GM12801 (cell line): ENCODE results near the gene POLR1H.

Experiments
- CTCF ChIP-seq: IDR thresholded peaks from one replicate; pipeline ENCODE4 v1.5.1; 2011; ENCODE audit warnings: control low read depth; ENCODE audit not compliant: insufficient read length; ENCODE audit errors: extremely low read depth

The POLR1H gene

GRCh38 chr6:30111266-30111856 is 50.3 kb downstream of the POLR1H start:
- no peak for TF ChIP-seq CTCF

- TF ChIP-seq CTCF = no peak
These were observed 51.4 kb downstream of the POLR1H start for GRCh38 chr6:30112402-30112994.

- TF ChIP-seq CTCF = no peak
These were observed 52.1 kb downstream of the POLR1H start, which contains the start of gene TRIM31 for GRCh38 chr6:30113003-30113759. TSS of gene TRIM31 (minus strand) at chr6:30113090. CDS start at chr6:30112805, 285 bp downstream.

GRCh38 chr6:30113841-30114240 is 52.8 kb downstream of the POLR1H start:
- no peak for TF ChIP-seq CTCF
